ENCODE data around the gene CENPO.
"Not testable (repeated sequence)": the region's sequence is repeated elsewhere in the genome, so short reads cannot be mapped to it uniquely, and the experiment has no call there.

The CENPO gene

DNA sequence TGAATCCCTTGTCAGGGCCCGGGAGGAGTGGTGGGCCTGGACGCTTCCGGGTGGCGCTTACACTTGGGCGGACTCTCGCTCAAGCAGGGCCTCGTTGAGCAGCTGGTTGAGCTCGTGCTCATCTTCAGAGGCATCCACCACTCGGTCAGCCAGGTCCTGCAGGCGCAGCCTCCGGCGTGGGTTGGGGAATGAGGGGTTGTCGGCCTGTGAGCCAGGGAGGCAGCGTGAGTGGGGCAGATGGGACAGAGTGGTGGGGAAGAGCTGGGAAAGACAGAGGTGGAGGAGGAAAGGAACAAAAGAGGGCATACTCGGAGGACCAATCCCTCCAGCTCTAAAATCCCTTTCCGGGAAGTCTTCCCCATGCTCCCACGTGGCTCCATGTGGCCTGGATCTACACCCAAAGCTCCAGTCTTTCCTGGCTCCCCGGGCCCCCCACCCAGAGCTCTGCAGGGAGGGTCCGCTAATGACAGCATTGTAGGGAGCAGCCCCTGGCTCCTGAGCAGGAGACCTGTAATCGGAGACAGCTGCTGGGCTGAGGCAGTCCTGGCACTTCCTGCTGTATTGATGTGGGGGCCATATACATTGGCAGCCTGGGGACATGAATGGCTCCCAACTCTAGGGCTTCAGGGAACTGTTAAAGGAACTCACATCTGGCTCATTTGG is 41.6 kb downstream of the CENPO start:
- intact Hi-C loops (cut with DNase I), result no loop called here
- peak in 2 of 10 donors; percentile 38 to 73 for DNase-seq

DNA sequence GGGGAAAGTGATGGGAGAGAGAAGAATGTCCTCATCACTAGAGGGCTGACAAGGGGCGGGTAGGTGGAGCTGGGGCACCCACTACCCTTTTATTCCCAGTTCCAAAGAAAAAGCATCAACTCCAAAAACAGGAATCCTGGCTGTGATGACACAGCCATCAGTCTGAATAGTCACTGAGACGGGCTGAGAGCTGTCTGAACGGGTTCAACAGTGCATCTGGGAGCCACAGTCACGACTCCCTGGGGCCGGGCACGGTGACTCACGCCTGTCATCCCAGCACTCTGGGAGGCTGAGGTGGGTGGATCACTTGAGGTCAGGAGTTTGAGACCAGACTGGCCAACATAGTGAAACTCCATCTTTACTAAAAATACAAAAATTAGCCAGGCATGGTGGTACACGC is 42.2 kb downstream of the CENPO start:
- DNase-seq, result peak in 2 of 10 donors; percentile 37 to 55
- intact Hi-C loops (cut with DNase I), result not testable (repeated sequence)

DNA sequence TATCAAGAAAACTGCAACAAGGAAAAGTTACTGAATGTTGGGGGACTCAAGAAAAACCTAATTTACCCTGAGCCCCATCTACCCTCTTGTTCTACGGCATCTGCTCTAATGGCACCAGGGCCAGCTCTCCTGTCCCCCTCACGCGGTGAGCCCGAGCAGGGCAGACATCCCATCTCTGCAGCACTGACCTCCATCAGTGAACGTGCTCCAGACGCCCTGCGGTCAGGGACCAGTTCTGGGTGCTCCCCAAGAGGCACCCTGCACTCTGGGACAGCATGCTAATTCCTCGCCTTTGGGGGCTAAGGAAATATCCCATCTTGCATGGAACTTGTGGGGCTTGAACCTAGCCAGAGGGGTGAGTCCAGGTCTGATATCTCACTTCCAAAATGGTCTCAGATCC is 43.0 kb downstream of the CENPO start:
- intact Hi-C loops (cut with DNase I), result no loop called here
- peak in 2 of 10 donors; percentile 22 to 58 for DNase-seq

DNA sequence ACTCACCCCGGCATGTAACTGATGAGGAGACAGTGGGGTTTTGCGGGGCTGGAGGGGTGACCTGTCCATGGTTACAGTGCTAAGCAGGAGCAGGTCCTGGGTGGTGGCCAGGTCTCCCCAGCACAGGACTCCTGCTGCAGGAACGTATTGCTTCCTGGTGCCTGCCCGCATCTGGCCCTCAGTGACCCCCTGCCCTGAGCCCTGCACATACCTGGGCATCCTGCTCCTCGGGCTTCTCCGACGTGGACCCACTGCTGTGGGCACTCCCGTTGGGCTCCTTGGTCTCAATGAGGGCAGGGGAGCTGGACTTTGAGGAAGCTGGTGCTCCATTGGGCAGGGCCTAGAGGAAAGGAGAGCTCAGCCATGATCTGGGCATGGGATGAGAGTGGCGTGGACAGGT is 43.5 kb downstream of the CENPO start:
- DNase-seq, result peak in 2 of 10 donors; percentile 67 to 77
- intact Hi-C loops (cut with DNase I), result no loop called here

DNA sequence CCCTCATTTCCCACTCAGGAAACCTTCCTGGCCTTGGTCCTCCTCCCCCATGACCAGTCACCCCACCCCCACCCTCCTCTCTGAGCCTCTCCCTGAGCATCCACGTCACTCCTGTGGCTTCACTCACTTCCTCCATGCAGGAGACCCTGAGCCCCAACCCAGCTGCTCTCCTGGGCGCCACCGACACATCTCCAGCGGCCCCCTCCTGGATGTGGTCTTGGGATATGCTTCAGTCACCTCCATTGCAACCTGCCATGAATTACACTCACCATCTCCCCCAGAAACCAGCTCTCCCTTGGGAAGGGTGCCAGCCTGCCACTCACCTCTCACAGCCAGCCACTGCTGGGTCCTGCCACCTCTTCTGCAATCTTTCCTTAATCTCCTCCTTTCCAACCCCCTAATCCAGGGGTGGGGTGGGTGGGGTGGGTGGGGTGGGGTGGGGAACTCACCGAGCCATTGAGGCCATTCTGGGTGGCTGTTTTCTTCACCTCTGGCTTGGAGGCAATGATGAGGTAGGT is 44.8 kb downstream of the CENPO start:
- intact Hi-C loops (cut with DNase I), result no loop called here
- DNase-seq, result peak in 2 of 10 donors; percentile 55 to 61

DNA sequence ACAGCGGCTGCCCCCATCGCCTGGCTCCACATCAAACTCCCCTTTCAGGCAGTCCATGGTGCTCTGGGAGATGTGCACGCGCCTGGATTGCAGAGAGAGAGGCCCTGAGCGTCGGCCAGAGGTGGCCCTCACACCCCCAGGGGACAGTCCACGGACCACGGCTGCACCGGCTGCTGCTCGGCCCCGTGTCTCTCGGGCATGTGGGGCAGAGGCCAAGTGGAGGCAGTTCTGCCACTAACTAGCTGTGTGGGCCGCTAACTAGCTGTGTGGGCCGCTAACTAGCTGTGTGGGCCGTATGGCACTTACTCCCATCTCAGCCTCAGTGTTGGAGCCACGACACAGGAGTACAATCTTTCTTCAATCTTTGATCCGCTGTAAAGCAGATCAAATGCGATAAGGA is 45.3 kb downstream of the CENPO start:
- peak in 1 of 10 donors; percentile 12 for DNase-seq
- intact Hi-C loops (cut with DNase I), result no loop called here

DNA sequence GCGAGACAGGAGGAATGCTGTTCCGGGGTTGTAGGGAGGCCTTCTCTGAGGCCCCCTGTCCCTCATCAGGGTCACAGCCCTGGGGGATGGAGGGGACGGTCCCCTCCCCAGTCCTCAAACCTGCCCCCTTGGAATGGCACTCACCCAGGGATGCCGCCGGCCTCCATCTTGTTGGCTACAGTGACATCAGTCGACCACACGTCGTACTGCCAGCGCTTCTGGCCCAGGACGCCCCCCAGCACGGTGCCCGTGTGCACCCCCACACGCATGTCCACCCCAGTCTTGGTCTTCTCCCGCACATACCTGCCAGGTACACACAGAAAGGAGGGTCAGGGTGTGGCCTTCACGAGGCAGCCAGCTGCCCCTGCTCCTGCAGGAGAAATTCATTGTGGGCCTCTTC is 46.5 kb downstream of the CENPO start:
- intact Hi-C loops (cut with DNase I), result no loop called here
- peak in 2 of 10 donors; percentile 32 to 33 for DNase-seq

DNA sequence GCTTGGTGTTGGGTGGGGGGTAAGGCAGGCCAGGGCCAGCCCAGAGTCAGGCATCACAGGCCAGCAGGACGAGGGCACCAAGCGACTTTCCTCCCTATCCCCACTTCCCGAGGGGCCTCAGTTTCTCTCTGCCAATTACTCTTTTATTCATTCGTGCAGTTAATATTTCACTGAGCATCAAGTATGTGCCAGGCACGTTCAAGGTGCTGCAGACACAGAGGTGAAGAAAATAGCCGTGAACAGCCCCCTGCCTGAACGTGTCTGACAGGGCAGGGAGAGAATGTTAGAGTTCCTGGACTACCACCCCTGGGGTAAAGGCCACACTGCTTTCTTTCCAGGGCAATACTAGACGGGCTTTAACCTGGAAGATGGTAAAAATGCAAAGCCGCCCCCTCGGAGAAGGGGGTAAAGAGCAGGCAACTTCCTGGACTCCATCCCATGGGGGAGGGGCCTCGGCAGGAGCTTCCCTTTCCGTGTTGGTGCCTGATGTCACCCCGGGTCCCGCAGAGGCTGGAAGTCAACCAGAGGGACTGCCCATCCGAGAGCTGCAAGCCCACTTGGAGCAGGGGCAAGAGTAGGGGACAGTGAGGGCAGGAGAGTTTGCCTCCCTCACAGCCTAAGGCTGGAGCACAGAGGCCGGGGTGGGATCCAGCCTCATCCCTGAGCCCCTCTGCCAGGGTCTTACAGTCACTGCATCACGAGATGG is 47.1 kb downstream of the CENPO start:
- intact Hi-C loops (cut with DNase I), result no loop called here
- DNase-seq, result peak in 2 of 10 donors; percentile 18 to 56

DNA sequence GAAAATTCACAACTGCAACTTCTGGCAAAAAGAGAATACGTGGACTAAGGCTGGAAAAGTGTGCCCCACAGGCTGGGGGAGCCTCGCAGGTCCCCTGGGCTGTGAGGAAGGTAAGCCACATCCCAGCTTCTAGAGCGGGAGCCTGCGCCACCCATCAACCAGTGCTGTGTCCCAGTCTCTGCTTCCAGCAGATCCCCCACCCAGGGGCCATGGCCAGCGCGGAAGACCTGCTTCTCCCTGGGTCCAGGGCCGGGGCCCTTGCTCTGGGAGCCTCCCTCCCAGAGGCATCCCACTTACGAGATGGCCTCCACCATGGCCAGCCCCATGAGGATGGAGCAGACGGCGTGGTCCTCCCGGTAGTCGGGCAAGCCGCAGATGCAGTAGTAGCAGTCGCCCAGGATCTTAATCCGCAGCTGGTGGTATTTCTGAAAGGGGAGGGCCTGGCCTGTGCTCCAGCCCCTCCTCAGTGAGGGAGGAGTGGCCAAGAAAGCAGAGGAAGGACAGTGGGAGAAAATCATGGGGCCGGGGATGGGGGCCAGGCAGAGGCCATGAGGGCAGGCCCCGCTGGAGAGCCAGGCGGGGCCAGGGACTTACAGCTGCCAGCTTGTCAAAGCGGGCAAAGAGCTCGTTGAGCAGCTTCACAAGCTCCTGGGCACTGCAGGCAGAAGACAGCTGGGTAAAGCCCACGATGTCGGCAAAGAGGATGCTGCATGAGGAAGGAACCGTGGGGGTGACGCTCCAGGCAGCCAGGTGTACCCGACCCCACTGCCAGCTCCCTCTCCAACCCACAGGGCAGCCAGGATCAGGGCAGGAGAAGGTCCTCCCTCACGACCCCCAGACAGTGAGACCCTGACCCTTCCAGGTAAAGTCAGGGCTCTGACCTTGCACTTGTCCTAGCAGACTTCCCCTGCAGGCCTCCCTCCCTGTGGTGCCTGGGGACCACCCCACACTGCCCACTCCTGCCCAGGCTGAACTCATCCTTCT is 48.0 kb downstream of the CENPO start:
- intact Hi-C loops (cut with DNase I), result no loop called here
- DNase-seq, result peak in 2 of 10 donors; percentile 51 to 79

DNA sequence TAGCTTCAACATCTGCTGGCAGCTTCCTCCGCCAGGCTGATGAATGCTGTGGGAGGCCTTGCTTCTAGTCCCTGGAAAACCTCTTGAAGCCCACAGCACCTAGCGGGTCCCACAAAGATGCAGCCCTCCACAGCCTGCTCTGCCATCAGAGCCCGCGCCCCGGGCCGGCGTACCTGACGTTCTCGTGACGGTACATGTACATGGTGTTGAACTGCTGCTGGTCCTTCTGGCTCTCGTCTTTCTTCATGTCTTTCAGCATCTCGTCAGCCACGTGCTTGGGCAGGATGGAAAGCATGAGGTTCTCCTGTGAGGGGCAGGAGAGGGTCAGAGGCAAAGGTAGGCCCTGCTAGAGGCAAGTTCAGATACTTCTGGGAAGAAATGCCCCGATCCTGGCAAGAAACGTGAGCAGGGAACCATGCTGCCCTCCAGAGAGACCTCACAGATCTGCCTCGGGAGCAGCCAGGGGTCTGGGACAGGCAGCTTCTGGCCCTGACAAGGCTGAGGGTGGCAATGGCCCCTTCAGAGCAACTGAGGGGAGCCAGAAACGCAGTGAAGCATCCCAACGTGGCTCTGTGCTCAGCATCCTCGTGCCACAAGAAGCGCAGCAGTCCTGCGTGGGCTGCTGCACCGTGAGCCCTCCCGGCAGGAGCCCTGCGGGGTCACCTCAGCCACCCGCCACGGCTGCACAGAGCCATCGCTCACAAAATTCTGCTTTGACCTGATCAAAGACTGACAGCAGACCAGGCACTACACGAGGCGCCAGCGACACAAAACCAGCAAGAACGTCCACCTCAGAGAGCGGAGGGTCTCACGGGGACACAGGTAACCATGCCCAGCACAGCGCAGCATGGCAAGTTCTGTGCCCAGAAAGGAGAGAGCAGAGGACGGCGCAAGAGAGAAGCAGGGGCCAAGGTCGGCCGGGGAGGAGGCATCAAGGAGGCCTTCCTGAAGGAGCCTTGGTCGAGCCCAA is 49.1 kb downstream of the CENPO start:
- peak in 2 of 10 donors; percentile 52 to 73 for DNase-seq
- intact Hi-C loops (cut with DNase I), result no loop called here

DNA sequence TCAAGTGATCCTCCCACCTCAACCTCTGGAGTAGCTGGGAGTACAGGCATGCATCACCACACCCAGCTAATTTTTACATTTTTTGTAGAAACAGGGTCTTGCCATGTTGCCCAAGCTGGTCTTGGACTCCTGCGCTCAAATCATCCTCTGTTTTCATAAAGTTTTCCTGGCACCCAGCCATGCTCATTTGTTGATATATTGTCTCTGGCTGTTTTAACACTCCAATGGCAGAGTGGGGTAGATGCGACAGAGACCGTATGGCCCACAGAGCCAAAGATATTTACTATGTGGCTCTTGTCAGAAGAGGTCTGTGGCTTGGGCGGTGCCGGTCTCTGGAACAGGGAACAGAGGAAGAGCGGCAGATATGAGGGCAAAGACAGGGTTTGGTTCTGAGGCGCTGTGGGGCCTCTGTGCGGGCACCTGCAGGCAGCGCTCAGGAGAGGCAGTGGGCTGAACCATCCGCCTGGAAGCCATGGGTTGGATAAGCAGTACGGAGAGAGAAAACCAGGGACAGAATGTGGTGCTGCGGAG is 50.2 kb downstream of the CENPO start:
- DNase-seq, result peak in 2 of 10 donors; percentile 21 to 43
- intact Hi-C loops (cut with DNase I), result no loop called here

DNA sequence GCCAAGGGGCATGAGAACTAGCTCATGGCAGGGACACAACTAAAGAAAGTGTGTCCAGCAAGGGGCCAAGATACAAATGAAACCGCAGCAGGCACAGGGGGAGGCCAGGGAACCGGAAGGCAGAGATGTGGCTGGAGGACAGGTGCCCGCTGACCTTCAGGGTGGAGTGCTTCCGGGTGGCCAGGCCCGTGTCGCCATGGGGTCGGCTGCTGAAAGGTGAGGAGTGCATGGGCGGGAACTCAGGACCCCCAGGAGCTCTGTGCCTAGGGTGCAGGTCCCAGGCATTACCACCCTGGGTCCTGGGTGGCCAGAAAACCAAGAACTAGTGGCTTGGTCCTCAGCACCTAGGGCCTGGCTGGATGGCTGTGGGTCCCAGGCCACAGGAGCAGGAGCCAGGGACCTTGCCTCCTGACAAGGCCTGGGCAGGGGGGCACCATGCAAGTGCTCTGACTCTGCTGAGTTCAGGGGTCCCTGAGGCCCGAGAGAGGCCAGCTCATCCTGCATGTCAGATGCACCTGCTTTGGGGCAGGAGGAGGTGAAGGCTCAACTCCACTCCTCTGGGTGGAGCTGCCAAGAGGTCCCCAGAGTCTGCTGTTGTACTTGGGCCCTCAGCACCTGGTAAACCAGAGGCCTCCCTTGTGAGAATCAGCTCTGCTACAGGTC is 50.9 kb downstream of the CENPO start:
- peak in 2 of 10 donors; percentile 65 to 79 for DNase-seq
- intact Hi-C loops (cut with DNase I), result no loop called here

DNA sequence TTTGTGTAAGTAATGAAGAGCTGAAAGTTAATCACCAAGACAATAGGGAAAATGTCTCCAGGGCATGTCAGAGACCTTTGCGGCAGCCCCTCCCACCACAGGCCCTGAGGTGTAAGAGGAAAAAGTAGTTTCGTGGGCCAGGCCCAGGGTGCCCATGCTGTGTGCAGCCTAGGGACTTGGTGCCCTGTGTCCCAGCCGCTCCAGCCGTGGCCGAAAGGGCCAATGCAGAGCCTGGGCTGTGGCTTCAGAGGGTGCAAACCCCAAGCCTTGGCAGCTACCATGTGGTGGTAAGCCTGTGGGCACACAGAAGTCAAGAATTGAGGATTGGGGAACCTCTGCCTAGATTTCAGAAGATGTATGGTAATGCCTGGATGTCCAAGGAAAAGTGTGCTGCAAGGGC is 52.5 kb downstream of the CENPO start:
- intact Hi-C loops (cut with DNase I), result no loop called here
- peak in 1 of 10 donors; percentile 47 for DNase-seq

DNA sequence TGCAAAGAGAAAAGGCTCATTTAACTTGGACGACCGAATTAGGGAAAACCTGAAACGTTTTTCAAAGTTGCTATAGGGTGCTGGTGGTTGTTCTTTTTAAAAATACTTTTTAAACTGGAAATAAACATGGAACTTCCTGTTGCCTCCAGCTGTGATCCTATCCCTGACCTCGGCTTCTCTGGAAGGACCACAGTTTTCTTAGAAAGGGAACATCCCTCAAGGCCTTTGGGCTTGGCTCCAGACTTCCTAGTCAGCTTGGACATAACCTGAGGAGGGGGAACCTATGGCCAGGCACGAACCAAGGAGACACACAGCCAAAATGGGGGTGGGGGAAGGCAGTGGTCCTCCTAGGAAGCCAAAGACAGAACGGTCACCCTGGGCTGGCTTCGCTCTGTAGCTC is 57.7 kb downstream of the CENPO start:
- intact Hi-C loops (cut with DNase I), result no loop called here
- DNase-seq, result peak in 1 of 10 donors; percentile 48

DNA sequence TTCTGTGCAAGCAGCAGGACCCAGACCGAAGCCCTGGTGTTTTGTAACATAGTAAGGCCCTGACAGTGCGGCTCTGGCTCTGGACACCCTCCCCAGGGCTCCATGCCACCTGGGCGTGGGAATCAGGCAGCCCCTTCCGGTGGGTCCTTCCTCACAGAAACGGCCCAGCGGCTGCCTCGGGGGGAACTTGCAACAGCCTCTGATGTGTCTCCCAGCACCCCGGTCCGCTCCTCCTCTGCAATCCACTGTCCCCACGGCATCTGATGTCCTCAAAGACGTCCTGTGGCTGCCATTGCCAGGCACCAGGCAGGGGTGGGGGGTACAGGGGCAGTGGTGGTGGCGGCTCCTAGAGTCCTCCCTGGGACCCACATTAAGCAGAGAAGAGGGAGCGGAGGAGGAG is 58.8 kb downstream of the CENPO start:
- intact Hi-C loops (cut with DNase I), result no loop called here
- DNase-seq, result peak in 2 of 10 donors; percentile 74 to 83

DNA sequence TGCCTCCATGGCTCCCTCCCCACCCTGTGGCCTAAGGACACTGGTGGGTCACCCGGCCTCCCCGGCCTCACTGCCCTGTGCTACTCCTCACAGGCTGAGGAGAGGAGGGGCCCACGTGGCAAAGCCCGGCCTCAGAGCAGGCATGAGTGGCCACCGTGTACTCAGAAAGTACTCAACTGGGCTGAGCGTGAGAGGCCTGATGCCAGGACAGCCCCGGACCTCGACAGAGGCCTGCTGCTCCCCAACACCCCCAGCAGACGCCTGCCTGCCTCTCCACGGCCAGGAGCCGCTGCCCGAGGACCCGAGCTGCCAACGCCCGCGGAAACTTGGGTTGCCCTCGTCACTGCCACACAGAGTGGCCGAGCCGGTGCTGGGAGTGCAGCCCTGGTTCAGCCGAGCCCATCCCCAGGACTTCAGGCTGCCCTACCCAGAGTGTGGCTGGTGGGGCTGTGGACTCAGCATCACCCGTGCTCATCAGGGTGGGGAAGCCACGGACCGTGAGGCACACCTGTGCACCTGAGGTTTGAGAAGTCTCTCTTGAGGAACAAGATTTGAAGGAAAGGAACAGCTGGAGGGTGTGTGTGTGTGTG is 59.3 kb downstream of the CENPO start:
- intact Hi-C loops (cut with DNase I), result no loop called here
- DNase-seq, result peak in 2 of 10 donors; percentile 70 to 84

DNA sequence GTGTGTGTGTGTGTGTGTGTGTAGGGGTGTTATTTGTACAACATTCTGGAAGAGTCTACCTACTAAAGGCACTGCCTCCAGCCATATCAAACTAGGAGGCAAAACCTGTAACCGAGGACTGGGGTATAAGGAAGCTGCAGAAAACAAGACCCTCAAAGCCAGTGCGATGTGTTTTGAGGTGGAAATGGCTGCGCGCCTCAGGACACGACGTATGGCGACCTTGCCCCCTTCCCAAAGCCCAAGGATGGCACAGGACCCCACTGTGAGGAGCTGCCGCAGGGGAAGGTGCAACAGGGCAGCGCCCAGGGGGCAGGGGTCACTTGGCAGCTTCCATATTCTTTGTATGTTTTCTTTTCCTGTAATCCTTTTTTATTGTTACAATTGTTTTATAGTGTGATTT is 59.8 kb downstream of the CENPO start:
- intact Hi-C loops (cut with DNase I), result no loop called here
- peak in 2 of 10 donors; percentile 40 to 74 for DNase-seq

DNA sequence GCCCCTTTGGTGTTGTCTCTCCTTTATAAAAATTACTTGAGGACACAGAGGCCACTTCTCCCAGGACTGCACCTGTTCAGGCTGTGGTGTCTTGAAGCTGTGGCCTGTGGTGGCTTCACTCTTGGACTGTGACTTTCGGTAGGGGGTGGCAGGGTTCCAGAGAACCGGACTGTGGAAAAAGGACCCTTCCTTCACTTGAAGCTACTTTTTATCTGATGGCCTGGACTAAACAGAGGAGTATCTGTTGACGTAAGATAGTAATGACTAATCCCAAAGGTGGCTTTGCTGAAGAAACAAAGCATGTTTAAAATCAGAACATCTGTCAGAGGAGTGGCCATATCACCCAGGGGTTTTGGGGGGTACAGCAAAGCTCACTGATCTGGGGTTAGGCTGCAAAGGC is 60.8 kb downstream of the CENPO start:
- intact Hi-C loops (cut with DNase I), result no loop called here
- DNase-seq, result peak in 1 of 10 donors; percentile 21

All from posterior cingulate gyrus (tissue), 11 donors.